Spleen (tissue), 7 donors: ENCODE results near the gene ASB10.

ENCODE experiments used
- POLR2A ChIP-seq, 3 donors: fragments of 450-650 bp; IDR thresholded peaks; one replicate each; pipeline ENCODE4 v1.5.1; 2017; ENCODE audit warnings: antibody characterized with exemption in 3 of 3, mild to moderate bottlenecking in 1 of 3
- POLR2AphosphoS5 ChIP-seq, 3 donors: sonication (generic); formaldehyde crosslinking; IDR thresholded peaks; one replicate each; pipeline ENCODE4 v1.5.1; 2017; ENCODE audit warnings: antibody characterized with exemption in 3 of 3
- TF ChIP-seq, protein P1 (sequence below), 11 experiments: fragments of 200-600 bp in 7 of 11; fragments of 450-650 bp in 4 of 11; sonication (generic) in 4 of 11; IDR thresholded peaks in 8 of 11; conservative IDR thresholded peaks in 3 of 11; 1 replicate in 7 of 11; 2 replicates in 4 of 11; pipeline versions ENCODE4 v1.4.0 to v1.8.0; 2016 to 2021; ENCODE audit warnings: antibody characterized with exemption in 11 of 11, inconsistent platforms in 4 of 11, mild to moderate bottlenecking in 1 of 11
- donor health status: DM: no; HTN: no; CAD: no; lungs with moderate emphysema.
- donor health status: DM: no; HTN: no; CAD: no.
- donor health status: DM: no; HTN: no; CAD: no.

DNA sequence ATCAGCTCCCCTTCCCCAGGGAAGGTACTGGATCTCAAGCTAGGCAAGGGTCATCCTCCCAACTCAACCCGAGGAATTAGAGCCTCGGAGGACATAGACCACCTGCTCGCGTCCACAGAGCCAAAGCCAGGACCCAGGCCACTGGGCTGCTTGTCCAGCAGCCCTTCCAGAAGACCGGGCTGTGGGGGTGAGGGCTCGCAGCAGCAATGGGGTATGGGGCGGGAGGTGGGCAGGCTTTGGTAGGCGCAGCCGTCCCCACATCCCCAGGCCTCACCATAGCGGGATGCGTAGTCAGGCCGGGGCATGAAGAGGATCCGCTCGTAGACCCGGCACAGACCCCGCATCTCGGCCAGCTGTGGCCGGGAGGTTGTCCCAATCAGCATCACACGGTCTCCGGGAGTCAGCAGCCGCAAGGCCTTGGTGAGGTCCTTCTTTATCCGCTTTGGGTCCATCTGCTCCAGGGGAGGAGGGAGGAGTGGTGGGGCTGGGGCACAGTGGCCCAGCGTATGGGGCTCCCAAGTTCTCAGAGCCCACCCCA lies 5.0 kb upstream of the ASB10 start:
- TF ChIP-seq, protein P1, sequence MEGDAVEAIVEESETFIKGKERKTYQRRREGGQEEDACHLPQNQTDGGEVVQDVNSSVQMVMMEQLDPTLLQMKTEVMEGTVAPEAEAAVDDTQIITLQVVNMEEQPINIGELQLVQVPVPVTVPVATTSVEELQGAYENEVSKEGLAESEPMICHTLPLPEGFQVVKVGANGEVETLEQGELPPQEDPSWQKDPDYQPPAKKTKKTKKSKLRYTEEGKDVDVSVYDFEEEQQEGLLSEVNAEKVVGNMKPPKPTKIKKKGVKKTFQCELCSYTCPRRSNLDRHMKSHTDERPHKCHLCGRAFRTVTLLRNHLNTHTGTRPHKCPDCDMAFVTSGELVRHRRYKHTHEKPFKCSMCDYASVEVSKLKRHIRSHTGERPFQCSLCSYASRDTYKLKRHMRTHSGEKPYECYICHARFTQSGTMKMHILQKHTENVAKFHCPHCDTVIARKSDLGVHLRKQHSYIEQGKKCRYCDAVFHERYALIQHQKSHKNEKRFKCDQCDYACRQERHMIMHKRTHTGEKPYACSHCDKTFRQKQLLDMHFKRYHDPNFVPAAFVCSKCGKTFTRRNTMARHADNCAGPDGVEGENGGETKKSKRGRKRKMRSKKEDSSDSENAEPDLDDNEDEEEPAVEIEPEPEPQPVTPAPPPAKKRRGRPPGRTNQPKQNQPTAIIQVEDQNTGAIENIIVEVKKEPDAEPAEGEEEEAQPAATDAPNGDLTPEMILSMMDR (IDR thresholded peaks at IDR 0.05 in 8 of 11, conservative IDR thresholded peaks at IDR 0.05 in 3 of 11), result no peak
- TF ChIP-seq POLR2AphosphoS5 (IDR thresholded peaks at IDR 0.05) (no peak), POLR2A (IDR thresholded peaks at IDR 0.05) (no peak)
